Ammon's horn (tissue), 1 donor: ENCODE results near the gene DDX1.
"Not testable (repeated sequence)": the region's sequence is repeated elsewhere in the genome, so short reads cannot be mapped to it uniquely, and the experiment has no call there.

ENCODE experiments used
- DNase-seq: peaks from one replicate; pipeline ENCODE4 v3.0.0-alpha.2; 2016; ENCODE audit warnings: low spot score

Gene DDX1

GRCh38 chr2:15595342-15595905 lies 3.8 kb downstream of the DDX1 start:
- no peak for DNase-seq

- no peak for DNase-seq
These were observed 4.3 kb downstream of the DDX1 start for GRCh38 chr2:15595936-15596335.

DNA sequence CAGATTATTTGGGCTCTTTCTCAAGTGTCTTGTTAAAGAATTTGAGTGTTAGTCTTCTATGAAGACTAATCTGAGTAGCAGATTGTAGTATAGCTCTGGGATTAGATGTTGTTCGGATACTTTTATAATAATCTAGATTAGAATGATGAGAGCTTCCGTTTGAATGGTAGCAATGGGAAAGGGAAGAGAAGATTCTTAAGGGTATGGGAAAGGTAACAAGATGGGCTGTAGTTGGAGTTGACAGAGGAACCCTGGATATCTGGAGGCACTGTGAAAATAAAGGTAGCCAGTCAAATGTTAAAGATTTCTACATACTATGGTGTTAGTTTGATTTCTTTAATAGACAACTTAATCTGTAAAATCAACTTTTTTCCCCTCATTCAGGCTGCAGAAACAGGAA lies 4.7 kb downstream of the DDX1 start:
- DNase-seq, result no peak

- no peak for DNase-seq
These were observed 5.3 kb downstream of the DDX1 start for GRCh38 chr2:15596968-15597367.

DNA sequence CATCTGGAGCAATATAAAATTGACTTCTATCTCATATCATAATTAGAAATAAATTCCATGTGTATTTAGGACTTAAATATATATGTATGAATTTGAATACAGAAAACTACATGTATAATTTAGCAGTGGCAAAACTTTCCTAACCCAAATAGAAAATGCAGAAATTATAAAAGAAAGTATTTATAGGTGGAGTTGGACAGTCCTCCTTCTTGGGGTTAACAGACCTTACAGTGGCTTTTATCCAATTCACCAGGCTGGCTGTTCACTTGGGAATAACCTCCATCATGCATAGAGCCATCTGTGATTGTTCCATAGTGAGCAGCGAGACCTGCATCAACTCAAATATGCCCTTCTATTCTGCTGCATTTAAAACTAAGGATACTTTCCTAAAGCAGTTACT lies 8.3 kb downstream of the DDX1 start:
- no peak for DNase-seq

- DNase-seq, result no peak
These were observed 10.0 kb downstream of the DDX1 start for GRCh38 chr2:15601681-15602080.

- no peak for DNase-seq
These were observed 10.7 kb downstream of the DDX1 start for GRCh38 chr2:15602393-15602792.

GRCh38 chr2:15603044-15603765 lies 11.5 kb downstream of the DDX1 start:
- no peak for DNase-seq

GRCh38 chr2:15603948-15604347 lies 12.3 kb downstream of the DDX1 start:
- no peak for DNase-seq

DNA sequence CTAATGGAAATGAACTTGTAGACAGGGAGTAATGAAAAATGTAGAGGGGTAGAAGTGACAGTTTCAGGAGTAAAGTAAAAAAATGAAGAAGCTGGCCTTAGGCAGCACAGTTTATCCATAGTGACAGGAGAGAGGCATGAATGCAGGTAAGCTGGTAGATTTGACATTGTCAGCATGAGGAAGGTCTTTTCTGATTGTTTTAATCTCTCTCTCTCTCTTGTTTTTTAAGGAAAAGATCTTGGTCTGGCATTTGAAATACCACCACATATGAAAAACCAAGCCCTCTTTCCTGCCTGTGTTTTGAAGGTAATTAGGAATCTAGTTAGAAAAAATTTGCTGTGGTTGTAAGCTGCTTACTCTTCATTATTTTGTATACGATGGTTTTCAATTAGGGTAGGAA lies 14.1 kb downstream of the DDX1 start:
- DNase-seq, result no peak

GRCh38 chr2:15606481-15607441 lies 15.1 kb downstream of the DDX1 start:
- DNase-seq, result no peak

DNA sequence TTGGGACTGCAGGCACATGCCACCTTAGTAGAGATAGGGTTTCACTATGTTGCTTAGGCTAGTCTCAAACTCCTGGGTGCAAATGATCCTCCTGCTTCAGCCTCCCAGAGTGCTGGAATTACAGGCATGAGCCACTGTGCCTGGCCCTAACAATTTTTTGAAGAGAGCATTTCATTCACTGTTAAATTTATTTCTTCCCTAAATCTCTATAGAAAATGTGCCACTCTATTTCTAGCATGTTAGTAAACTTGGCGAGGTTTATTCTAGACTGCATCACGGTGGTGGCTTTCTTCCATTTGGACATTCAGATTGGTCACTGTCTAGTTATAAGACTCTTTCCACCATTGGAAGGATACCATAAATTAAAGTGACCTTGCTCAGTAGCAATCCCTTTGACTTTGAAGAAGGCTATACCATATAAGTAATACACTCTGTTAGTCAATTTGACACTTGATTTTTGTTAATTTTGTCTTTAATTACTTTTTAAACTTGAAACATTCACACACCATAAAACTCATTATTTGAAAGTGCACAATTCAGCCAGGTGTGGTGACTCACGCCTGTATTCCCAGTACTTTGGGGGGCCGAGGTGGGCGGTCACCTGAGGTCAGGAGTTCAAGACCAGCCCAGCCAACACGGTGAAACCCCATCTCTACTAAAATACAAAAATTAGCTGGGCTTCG lies 16.2 kb downstream of the DDX1 start:
- no peak for DNase-seq

- DNase-seq, result no peak
These were observed 16.7 kb downstream of the DDX1 start for GRCh38 chr2:15608392-15608761.

DNA sequence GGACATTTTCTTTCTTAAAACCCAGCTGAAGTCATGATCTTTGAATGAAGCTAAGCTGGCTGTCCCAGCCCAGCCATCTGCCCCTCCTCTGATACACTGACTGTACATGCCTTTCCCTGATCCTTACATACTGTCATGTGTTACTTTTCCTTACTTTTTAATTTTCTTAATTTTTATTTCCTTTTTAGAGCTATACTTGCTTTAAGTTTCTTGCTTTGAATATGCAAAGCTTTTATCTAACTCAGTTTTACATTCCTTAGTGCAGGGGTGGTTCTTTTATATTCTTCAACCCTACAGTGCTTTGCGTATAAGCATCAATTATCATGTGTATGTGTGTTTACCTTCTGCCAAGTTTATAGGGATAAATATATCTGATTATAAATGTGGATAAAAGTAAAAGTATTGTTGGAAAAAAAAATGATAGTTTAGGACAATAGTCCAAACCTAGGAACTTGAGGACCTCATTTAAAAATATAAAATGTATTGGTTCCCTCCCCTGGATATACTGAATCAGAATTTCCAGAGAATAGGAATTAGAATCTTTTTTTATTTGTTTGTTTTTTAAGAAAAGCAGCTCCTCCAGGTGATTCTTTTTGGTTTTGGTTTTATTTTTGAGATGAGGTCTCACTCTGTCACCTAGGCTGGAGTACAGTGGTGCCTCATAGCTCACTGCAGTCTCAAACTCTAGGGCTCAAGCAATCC lies 17.8 kb downstream of the DDX1 start:
- no peak for DNase-seq

DNA sequence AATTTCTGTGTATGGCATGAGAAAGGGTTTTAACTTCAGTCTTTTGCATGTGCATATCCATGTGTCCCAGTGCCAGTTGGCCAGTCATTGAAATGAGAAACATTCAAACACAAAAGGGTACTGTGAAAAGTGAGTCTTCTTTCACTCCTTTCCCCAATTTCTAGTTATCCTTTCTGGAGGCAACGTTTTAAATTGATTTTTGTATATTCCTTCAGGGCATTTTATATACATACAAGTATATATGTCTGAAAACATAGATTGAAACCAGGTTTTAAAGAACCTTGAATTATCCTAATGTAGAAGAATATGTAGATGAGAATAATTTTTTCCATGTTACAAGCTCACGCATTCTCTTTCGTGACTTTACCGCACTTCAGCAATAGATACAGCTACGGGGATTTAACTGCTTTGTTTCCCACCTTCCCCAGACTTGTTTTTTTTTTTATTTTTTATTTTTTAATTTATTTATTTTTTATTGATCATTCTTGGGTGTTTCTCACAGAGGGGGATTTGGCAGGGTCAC lies 18.8 kb downstream of the DDX1 start:
- DNase-seq, result no peak

GRCh38 chr2:15612101-15612500 lies 20.4 kb downstream of the DDX1 start:
- DNase-seq, result not testable (repeated sequence)

- DNase-seq, result no peak
These were observed 22.2 kb downstream of the DDX1 start for GRCh38 chr2:15613736-15614429.

- no peak for DNase-seq
These were observed 23.1 kb downstream of the DDX1 start for GRCh38 chr2:15614545-15615300.

GRCh38 chr2:15615301-15615920 lies 23.7 kb downstream of the DDX1 start:
- no peak for DNase-seq

DNA sequence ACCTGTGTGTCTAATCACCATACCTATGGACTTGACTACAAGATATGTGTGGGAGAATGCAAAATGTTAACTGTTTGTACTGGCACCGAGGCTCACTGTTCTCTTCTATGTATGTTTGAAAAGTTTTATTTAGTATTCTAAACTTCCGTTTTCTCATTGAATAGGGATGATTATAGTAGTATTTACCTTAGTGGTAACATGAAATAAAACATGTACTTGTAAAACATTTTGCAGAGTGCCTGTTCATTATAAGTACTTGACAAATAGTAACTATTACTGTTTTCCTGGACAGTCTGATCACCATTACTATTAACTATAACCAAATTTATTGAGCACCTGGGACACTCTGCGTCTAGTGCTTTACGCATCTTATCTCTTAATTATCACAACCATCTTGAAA lies 24.8 kb downstream of the DDX1 start:
- DNase-seq, result no peak
